Urinary bladder (tissue), 4 donors: Measurements from ENCODE around the gene WDR33. TPM values are rescaled to one million over a fixed set of nuclear protein-coding genes. Genes with fewer than 3 reads are reported as not detected.
A peak's percentile ranks its signal among the peaks of the same experiment; 100 is the strongest.

ENCODE experiments used
- DNase-seq: peaks from one replicate; pipeline ENCODE4 v3.0.0-alpha.2; 2015; ENCODE audit errors: extremely low spot score
- H3K27ac ChIP-seq: one replicate; pipeline ENCODE4 v1.5.1; 2013; ENCODE audit warnings: low read depth, mild to moderate bottlenecking, moderate library complexity
- H3K36me3 ChIP-seq: one replicate; pipeline ENCODE4 v1.6.1; 2013; ENCODE audit warnings: mild to moderate bottlenecking, moderate library complexity; ENCODE audit not compliant: insufficient read depth
- H3K4me1 ChIP-seq: one replicate; pipeline ENCODE4 v1.6.1; 2013; ENCODE audit warnings: mild to moderate bottlenecking, moderate library complexity; ENCODE audit not compliant: insufficient read depth
- H3K4me3 ChIP-seq: one replicate; pipeline ENCODE4 v1.5.1; 2013; ENCODE audit warnings: low read depth, low read length
- WGBS: extraction: QIAGEN DNeasy Blood & Tissue Kit; methylation state at CpG from one replicate; pipeline ENCODE4 v1.1.7; 2013; 5-methylcytosine and 5-hydroxymethylcytosine counted together
- polyA plus RNA-seq: library from polyadenylated mRNA; stranded (reverse); fragments of 200-250 nt; gene quantifications from one replicate; pipeline ENCODE4 v1.2.3, GENCODE V29; 2013
- total RNA-seq: library from RNA; depleted of rRNA; stranded (reverse); fragments of >200 nt; gene quantifications from one replicate; pipeline ENCODE4 v1.2.3, GENCODE V29; 2014
- donor health status: healthy with polysubstance abuse.
- donor health status: healthy.

Gene WDR33
- total and polyA plus RNA-seq, 2 donors, result 15.7 to 88.7 TPM

DNA sequence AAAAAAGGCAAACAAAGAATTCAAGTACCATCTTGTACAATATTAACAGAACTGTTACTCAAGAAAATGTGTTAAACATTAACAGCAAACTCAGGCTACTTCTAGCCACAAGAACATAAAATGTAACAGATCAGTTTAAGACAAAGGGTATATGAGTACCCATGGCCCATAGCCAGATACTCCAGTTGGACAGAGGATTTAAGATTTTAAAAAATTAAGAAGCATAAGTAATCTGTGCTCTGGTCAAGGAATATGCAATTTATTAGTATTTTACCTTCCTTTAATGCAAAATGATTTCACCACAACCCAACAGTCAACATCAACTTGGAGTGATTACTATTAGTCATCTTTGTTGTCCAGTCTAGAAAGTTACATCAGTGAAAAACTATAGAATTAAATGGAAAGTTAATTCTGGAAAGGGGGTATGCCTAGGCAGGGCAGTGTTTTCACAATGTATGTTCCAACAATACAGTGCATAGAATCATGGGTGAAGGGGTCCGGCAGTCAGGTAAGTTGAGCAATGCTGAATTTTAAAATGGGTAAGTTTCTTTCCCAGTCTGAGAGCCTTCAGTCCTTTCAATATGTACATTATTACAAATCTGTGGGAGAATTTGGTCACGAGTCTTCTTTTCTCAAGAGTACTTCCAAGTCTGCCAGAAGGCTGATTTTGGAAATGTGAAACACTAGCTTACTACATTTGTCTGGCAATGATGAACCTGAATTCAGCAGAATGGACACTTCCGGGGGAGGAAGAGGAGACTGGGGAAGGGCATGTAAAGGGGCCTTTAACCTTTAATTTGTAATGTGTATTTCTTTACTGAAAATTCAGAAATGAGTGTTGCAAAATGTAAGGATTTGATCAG lies 75.2 kb downstream of the WDR33 start:
- H3K27ac ChIP-seq, result no peak overlapping the region
- 83% methylated on average over 3 of the region's 3 CpGs for WGBS
- no peak for DNase-seq
- H3K4me1 ChIP-seq, result no peaks in the 10 kb centered on the region
- peaks cover 2% of the 10 kb centered on the region for H3K36me3 ChIP-seq
- H3K4me3 ChIP-seq, result no peak overlapping the region

- no peak for DNase-seq
- H3K27ac ChIP-seq, result peak overlapping the region; percentile 53
Measured at GRCh38 chr2:127735044-127735443, 75.9 kb downstream of the WDR33 start.

GRCh38 chr2:127733816-127734537 lies 77.0 kb downstream of the WDR33 start:
- 32% methylated on average over 5 of the region's 5 CpGs for WGBS
- no peak for DNase-seq
- no peak overlapping the region for H3K27ac ChIP-seq
- peaks cover 2% of the 10 kb centered on the region for H3K36me3 ChIP-seq
- H3K4me3 ChIP-seq, result peak overlapping the region; percentile 5
- H3K4me1 ChIP-seq, result no peaks in the 10 kb centered on the region

More at GRCh38 chr2:127735044-127735443, 75.9 kb downstream of the WDR33 start:
- H3K4me3 ChIP-seq, result no peak overlapping the region
- 92% methylated on average over 2 of the region's 2 CpGs for WGBS
- peaks cover 2% of the 10 kb centered on the region for H3K36me3 ChIP-seq
- no peaks in the 10 kb centered on the region for H3K4me1 ChIP-seq

DNA sequence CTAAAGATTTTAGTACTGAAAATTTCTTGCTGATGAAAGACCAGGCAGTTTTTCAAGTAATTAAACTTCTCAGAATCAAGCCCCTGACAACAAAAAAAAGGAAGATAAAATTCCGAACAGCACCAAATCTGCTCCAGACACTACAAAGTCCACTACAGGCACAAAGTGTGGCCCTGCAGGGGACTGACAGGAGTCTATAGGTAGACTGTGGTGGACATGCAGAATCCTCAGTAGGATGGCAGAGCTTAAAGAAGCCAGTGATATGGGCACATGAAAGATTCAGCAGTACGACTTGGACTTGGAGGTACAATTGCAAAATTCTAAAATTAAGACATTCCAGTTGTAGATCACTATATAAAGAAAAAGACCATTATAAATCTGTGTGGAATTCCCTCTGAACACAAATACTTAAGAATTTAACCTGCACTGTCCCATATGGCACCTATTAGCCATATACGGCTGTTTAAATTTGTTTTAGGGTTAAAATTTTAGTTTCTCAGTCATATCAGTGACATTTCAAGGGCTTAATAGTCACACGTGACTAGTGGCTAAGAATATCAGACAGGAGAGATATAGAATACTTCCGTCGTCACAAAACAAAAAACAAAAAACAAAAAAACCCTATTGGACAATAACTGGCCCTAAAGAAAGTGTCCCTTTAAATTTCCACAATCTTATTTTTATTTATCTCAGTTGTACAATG lies 77.7 kb downstream of the WDR33 start:
- Histone ChIP-seq H3K4me3 (peak overlapping the region; percentile 5), H3K36me3 (peaks cover 2% of the 10 kb centered on the region), H3K4me1 (no peaks in the 10 kb centered on the region), H3K27ac (no peak overlapping the region)
- 47% methylated on average over 6 of the region's 6 CpGs for WGBS
- no peak for DNase-seq

DNA sequence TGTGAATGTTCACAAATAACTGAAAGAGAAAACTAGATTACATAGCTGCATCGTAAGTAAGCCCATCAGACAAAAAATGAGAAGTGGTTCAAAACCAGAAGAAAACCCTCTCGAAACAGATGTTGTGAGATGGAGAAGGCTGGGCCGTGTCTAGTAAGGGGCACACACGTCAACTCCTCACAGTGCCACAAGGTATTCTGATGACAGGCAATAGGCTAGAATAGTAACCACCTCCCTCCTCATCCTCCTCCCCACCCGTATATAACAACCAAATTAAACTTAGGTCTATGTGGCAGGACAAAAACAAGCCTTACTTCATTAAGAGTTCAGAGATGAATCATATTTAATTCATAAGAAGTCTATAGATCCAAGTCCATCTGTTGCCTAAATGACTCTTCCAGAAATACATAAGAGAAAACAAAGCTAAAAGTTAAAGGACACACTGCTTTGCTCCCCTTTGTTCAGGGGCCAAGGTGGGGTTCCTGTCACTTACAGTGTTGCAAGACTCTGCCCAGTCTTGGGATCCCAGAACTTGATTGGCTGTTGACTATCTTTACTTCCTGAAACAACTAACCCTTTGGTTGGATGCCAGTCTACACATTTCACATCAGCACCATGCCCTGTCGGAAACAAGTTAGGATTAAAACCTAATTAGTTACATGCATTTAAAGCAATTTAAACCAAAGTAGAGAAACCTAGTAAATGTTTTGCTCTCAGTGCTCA lies 84.7 kb downstream of the WDR33 start:
- H3K4me1 ChIP-seq, result no peaks in the 10 kb centered on the region
- no peak overlapping the region for H3K27ac ChIP-seq
- peaks cover 3% of the 10 kb centered on the region for H3K36me3 ChIP-seq
- 92% methylated on average over 6 of the region's 6 CpGs for WGBS
- no peak for DNase-seq
- no peak overlapping the region for H3K4me3 ChIP-seq

- Histone ChIP-seq H3K4me1 (no peaks in the 10 kb centered on the region), H3K27ac (no peak overlapping the region), H3K36me3 (peaks cover 7% of the 10 kb centered on the region), H3K4me3 (no peak overlapping the region)
- no peak for DNase-seq
- 86% methylated on average over 3 of the region's 3 CpGs for WGBS
Measured at GRCh38 chr2:127722807-127723206, 88.2 kb downstream of the WDR33 start.

- H3K36me3 ChIP-seq, result peaks cover 7% of the 10 kb centered on the region
- no peak for DNase-seq
- H3K4me3 ChIP-seq, result no peak overlapping the region
- H3K27ac ChIP-seq, result no peak overlapping the region
- 92% methylated on average over 2 of the region's 2 CpGs for WGBS
- no peaks in the 10 kb centered on the region for H3K4me1 ChIP-seq
Measured at GRCh38 chr2:127721978-127722355, 89.0 kb downstream of the WDR33 start.

GRCh38 chr2:127721311-127721977 lies 89.5 kb downstream of the WDR33 start:
- 90% methylated on average over 6 of the region's 6 CpGs for WGBS
- H3K4me3 ChIP-seq, result no peak overlapping the region
- no peak for DNase-seq
- peaks cover 10% of the 10 kb centered on the region for H3K36me3 ChIP-seq
- H3K27ac ChIP-seq, result no peak overlapping the region
- no peaks in the 10 kb centered on the region for H3K4me1 ChIP-seq

DNA sequence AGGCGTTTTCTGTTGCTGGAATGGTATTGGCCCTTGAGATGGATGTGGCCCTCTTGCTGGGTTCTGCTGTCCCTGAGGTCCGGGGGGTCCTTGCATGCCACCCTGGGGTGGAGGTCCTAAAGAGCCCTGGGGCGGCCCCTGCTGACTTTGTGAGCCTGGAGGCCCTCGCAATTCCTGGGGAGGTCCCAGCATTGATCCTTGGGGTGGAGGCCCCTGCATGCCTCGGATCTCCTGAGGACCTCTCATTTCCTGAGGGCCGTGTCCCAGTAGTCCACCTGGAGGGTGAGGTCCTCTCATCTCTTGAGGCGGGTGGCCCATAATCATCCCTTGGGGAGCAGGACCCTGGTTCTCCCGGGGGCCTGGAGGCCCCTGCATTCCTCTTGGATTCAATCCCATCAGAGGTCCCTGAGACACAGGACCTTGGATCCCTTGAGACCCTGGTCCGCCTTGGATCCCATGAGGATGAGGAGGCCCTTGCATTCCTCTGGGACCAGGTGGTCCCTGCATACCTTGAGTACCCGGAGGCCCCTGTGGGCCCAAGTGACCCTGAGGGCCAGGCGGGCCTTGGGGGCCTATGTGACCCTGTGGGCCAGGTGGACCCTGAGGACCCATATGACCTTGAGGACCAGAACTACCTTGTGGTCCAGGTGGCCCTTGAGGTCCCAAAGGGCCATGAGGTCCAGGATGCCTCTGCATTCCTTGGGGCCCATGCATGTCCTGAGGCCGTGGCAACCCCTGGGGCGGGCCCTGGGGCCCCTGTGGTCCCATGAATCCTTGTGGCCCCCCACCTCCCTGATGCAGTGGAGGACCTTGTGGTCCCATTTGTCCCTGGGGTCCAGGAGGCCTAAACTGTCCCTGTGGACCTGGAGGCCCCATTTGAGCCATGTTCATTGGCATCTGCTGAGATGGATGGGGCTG lies 91.4 kb downstream of the WDR33 start:
- no peak for DNase-seq
- Histone ChIP-seq H3K4me3 (no peak overlapping the region), H3K36me3 (peaks cover 8% of the 10 kb centered on the region), H3K27ac (no peak overlapping the region), H3K4me1 (no peaks in the 10 kb centered on the region)
- 96% methylated on average over 13 of the region's 13 CpGs for WGBS

- H3K4me1 ChIP-seq, result no peaks in the 10 kb centered on the region
- H3K36me3 ChIP-seq, result peaks cover 8% of the 10 kb centered on the region
- H3K27ac ChIP-seq, result no peak overlapping the region
- no peak overlapping the region for H3K4me3 ChIP-seq
- 95% methylated on average over 4 of the region's 4 CpGs for WGBS
- no peak for DNase-seq
Measured at GRCh38 chr2:127718271-127718670, 92.7 kb downstream of the WDR33 start.

GRCh38 chr2:127715778-127716449 lies 95.1 kb downstream of the WDR33 start:
- Histone ChIP-seq H3K4me1 (no peaks in the 10 kb centered on the region), H3K36me3 (peaks cover 7% of the 10 kb centered on the region), H3K27ac (no peak overlapping the region), H3K4me3 (no peak overlapping the region)
- 91% methylated on average over 14 of the region's 14 CpGs for WGBS
- DNase-seq, result no peak

GRCh38 chr2:127713562-127713961 lies 97.4 kb downstream of the WDR33 start:
- no peaks in the 10 kb centered on the region for H3K4me1 ChIP-seq
- no peak overlapping the region for H3K4me3 ChIP-seq
- H3K36me3 ChIP-seq, result peaks cover 8% of the 10 kb centered on the region
- H3K27ac ChIP-seq, result no peak overlapping the region
- no peak for DNase-seq
- WGBS, result 93% methylated on average over 25 of the region's 25 CpGs
